ENCODE data around the gene MRPL45. TPM values are rescaled to one million over a fixed set of nuclear protein-coding genes. Genes with fewer than 3 reads are reported as not detected.

The MRPL45 gene
- total and polyA plus RNA-seq, 4 donors = 16.3 to 36.0 (median 23.1) TPM

GRCh38 chr17:38327936-38328335 lies 31.0 kb downstream of the MRPL45 start:
- Histone ChIP-seq H3K27me3 (ENCODE audit: control insufficient read depth in 3 of 3, insufficient read depth in 3 of 3, low read length in 2 of 3) (no peaks in the 10 kb centered on the region), H3K4me1 (ENCODE audit: control insufficient read depth in 5 of 5, insufficient read depth in 5 of 5, low read length in 5 of 5) (peaks cover 0 to 12% (median 0%) of the 10 kb centered on the region in 5 donors), H3K9me3 (ENCODE audit: control insufficient read depth in 4 of 4, insufficient read depth in 3 of 4, low read length in 3 of 4) (no peaks in the 10 kb centered on the region), H3K36me3 (ENCODE audit: control insufficient read depth in 4 of 4, insufficient read depth in 4 of 4, low read length in 4 of 4) (peaks cover 0 to 8% (median under 1%) of the 10 kb centered on the region in 4 donors), H3K4me3 (no peak overlapping the region), H3K9ac (ENCODE audit: insufficient read depth in 1 of 2, low read length in 2 of 2) (no peak overlapping the region), H3K27ac (ENCODE audit: low read depth in 1 of 2, low read length in 1 of 2) (no peak overlapping the region)
- no peak for DNase-seq
- no peak for TF ChIP-seq CTCF (IDR thresholded peaks at IDR 0.05; ENCODE audit: control extremely low read depth, extremely low read depth)
- ATAC-seq (ENCODE audit: insufficient read depth, low FRiP score) = no peak
- 29 to 48% methylated on average over 1 of the region's 1 CpG for WGBS, 2 donors

GRCh38 chr17:38328620-38329019 lies 31.7 kb downstream of the MRPL45 start:
- H3K9me3 ChIP-seq (ENCODE audit: control insufficient read depth in 4 of 4, insufficient read depth in 3 of 4, low read length in 3 of 4) = no peaks in the 10 kb centered on the region
- DNase-seq (no peak), ATAC-seq (ENCODE audit: insufficient read depth, low FRiP score) (no peak)
- no peak for TF ChIP-seq CTCF (IDR thresholded peaks at IDR 0.05; ENCODE audit: control extremely low read depth, extremely low read depth)
- H3K27me3 ChIP-seq (ENCODE audit: control insufficient read depth in 3 of 3, insufficient read depth in 3 of 3, low read length in 2 of 3) = no peaks in the 10 kb centered on the region
- no peak overlapping the region for H3K27ac ChIP-seq (ENCODE audit: low read depth in 1 of 2, low read length in 1 of 2)
- H3K4me1 ChIP-seq (ENCODE audit: control insufficient read depth in 5 of 5, insufficient read depth in 5 of 5, low read length in 5 of 5) = peaks cover 0 to 12% (median 0%) of the 10 kb centered on the region in 5 donors
- WGBS, 2 donors = 75 to 79% methylated on average over 7 of the region's 7 CpGs
- H3K36me3 ChIP-seq (ENCODE audit: control insufficient read depth in 4 of 4, insufficient read depth in 4 of 4, low read length in 4 of 4) = peaks cover 0 to 3% (median 0%) of the 10 kb centered on the region in 4 donors
- H3K9ac ChIP-seq (ENCODE audit: insufficient read depth in 1 of 2, low read length in 2 of 2) = no peak overlapping the region
- no peak overlapping the region for H3K4me3 ChIP-seq

DNA sequence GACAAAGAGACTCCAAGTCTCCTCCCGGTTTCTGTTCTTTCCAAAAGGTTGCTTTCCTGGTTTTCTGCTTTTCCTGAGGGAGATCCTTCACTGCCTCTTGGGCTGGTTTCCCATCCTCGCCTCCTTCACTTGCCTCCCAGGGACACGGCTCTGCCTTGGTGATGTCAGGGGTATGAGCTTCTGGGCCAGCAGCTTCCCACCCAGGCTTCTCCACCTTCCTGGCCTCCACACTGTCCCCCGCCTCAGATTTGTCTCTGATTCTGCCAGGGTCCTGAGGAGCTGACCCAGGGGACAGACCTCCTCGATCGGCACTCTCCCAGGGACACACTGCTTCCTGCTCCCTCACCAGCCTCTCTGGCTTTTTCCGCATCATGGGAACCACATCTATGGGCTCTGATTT lies 32.3 kb downstream of the MRPL45 start:
- Histone ChIP-seq H3K4me3 (no peak overlapping the region), H3K9ac (ENCODE audit: insufficient read depth in 1 of 2, low read length in 2 of 2) (no peak overlapping the region), H3K36me3 (ENCODE audit: control insufficient read depth in 4 of 4, insufficient read depth in 4 of 4, low read length in 4 of 4) (no peaks in the 10 kb centered on the region), H3K27me3 (ENCODE audit: control insufficient read depth in 3 of 3, insufficient read depth in 3 of 3, low read length in 2 of 3) (no peaks in the 10 kb centered on the region), H3K27ac (ENCODE audit: low read depth in 1 of 2, low read length in 1 of 2) (no peak overlapping the region), H3K9me3 (ENCODE audit: control insufficient read depth in 4 of 4, insufficient read depth in 3 of 4, low read length in 3 of 4) (no peaks in the 10 kb centered on the region), H3K4me1 (ENCODE audit: control insufficient read depth in 5 of 5, insufficient read depth in 5 of 5, low read length in 5 of 5) (peaks cover 0 to 10% (median 0%) of the 10 kb centered on the region in 5 donors)
- no peak for DNase-seq
- no peak for ATAC-seq (ENCODE audit: insufficient read depth, low FRiP score)
- no peak for TF ChIP-seq CTCF (IDR thresholded peaks at IDR 0.05; ENCODE audit: control extremely low read depth, extremely low read depth)
- 89 to 91% methylated on average over 7 of the region's 7 CpGs for WGBS, 2 donors

Measured in lung (tissue), 12 donors.